NCI-H128 (cell line): ENCODE data around the gene BICDL1.
A peak's percentile ranks its signal among the peaks of the same experiment; 100 is the strongest.

Experiments used
- DNase-seq: peaks from one replicate; lab custom pipeline; 2025; ENCODE audit not compliant: unreplicated experiment; lab: John Stamatoyannopoulos, UW

The BICDL1 gene

DNA sequence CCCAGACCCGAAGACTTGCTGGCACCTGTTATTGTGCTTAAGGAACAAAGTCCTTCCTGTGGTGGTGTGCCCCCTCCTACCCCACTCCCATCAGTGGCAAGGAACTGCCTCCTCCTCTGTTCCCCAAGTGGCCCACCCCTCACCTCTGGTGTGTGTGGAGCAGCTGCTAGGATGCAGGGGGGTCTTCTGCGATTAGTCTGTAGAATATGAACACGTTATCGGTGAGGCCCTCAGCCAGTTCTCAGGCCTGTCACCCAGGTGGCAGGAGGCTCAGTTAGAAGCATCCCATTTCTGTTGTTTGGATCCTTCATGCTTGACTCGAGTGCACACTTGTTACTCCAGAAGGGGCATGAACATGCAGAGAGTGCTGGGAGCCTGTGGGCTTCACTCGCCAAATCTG is 88.2 kb downstream of the BICDL1 start:
- DNase-seq, result no peak

DNA sequence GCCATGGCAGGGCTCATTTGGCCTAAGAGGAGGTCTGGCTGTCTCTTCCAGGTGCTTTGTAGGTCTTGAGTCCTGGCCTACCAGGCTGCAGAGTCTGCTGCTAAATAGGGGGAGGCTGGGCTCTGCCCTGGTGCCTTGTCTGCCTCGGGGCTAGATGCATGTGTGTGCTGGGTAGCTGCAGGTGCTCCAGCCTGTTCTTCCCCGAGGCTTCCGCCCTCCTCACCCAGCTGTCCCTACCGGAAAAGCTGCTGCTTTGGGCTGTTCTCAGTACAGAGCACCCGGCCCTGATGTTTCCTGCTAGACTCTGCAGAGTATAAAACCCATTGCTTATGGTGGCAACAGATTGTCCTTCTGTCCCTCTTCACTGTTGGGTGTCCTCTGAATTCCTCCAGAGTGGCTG is 89.8 kb downstream of the BICDL1 start:
- DNase-seq, result no peak

DNA sequence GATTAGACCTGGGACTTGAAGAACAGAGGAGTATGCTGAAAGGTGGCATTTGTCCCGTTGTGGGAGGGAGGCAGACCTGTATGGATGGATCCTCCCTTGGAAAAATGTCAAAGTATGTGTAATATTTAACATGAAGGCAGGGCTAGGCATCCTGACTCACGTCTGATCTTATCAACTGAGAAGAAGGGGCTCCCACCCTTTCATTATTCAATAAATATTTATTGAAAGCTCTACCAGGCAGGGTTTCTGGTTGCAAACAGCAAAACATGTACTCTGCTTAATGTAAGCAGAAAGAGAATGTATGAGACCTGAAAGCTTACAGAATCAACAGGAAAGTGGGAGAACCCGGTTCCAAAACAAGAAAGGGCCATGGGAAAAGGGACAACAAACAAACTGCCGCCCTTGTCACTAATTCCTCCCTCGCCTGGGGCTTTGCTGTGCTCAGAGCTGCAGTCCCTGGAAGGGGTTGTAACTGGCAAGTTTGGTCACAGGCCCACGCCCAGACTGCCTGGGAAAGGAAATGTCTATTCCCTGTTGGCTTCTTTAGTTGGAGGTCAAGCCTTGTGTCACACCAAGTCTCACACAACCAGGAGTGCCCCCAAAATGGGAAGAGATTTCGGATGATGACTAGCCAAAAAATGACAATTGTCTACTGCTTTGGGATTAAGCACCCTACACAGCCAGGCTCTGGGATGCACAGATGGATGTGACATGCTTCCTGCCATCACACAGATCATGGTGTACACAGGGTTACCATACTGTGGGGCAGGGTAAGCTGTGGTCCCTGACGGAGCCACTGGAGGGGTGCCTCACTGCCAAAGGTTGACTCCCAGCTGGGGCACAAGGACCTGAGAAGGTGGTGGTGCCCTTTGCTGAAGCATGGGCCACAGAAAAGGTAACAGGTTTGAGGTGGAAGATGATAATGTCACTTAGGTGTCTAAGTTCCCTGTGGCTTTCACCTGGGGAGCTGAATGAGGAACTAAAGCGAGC is 90.7 kb downstream of the BICDL1 start:
- no peak for DNase-seq

DNA sequence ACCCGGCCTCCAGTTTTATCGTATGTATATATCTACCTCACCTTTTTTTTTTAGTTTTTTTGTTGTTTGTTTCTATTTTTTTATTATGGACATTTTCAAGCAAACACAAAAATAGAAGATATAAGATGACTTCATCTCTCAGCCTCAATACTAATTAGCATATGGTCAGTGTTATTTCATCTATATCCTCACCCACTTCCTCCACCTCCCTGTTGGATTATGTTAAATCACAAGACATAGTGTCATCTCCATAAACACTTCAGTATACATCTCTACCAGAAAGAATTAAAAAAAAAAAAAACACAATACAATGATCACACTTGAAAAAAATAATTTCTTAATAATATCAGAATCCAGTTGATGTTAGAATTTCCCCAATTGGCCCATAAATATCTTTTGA is 92.6 kb downstream of the BICDL1 start:
- no peak for DNase-seq

DNA sequence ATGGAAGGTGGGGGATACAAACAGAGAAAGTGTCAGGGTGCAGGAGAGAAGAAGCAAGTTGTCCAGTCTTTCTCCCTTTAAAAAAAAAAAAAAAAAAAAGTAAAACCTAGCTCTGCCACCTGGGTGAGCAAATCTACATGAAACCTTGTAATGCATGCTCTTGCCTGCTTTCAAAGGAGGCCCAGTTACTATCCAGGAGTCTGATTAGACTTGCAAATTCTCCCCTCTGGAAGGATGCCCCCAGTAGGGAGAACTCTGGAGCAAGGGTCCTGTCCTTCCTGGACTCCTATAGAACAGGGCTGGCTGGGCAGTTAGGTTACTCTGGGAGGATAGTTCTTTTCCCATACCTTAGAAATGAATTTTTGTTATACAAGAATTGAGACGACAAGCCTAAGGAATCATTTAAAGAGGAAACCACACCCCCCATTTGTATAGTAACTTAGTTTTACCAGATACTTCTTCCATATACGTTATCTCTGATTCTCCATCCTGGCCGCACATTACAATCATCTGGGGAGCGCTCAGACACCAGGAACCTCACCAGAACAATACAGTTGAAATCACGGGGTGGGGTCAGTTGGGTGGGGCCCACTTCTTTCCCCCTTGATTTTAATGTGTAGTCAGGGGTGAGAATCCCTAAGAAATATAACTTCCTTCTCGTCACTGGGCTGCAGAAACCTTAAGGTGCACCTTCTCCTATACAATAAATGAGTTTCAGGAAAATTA is 97.0 kb downstream of the BICDL1 start:
- DNase-seq, result no peak

DNA sequence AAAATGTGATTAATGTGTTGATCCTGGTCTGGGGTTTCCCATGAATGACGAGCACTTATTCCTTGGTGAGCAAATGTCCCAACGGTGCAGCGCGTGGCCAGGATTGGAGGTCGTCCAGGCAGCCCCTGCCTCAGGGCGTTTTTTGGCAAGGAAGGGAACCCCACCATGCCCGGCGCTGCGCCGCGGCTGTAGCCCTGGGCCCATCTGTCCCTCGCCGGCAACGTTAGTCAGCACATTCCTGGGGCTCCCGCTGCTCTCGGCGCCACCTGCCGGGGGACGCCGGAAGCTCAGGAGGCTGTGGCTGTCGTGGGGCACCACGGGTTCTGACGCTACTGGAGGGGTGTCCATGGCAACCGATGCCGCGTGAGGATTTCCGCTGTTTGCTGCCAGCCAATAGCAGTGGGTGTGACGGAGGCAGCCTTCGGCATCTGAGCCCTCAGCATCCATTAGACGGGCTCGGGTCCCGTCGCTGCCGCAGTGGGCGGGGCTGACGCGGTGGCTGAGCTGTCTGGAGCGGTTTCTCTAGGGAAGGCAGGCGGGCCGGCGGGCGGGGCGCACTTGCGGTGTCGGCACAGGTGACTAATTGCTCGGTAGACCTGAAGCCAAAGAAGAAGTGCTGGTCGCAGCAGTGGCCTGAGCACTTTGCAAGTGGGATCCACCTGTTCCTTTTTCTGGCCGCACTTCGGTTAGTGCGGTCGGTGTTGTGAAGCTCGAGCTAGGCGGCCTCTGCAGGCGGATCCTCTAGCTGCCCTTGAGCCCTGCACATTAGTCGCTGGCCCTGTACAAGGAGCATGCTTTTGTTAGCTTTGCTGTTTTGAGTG is 98.0 kb downstream of the BICDL1 start:
- peak; percentile 97 for DNase-seq

DNA sequence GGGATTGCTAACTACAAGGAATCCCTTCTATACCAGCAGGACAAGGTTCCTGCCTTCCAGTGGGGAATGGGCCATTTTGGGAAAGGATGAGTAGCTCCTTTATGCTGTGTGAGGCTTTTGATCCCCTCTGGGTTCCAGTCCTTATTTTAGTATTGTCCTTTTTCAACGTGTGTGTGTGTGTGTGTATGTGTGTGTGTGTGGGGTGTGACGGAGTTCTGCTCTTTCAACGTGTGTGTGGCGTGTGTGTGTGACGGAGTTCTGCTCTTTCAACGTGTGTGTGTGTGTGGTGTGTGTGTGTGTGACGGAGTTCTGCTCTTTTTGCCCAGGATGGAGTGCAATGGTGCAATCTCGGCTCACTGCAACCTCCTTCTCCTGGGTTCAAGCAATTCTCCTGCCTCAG is 100.1 kb downstream of the BICDL1 start:
- DNase-seq, result no peak

DNA sequence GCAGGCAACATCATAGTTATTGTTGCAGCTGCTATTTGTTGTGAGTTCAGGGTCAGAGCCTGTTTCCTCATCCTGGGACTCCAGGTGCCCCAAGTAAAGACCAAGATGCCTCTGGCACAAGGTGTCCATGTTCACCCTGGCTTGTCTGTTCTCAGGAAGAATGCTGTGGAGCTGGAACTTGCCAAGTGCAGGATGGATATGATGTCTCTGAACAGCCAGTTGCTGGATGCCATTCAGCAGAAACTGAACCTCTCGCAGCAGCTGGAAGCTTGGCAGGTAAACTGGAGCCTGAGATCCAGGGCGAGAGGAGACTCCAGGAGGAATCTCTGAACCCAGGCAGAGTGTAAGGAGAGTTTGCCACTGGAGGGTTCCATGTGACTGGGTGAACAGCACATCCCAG is 100.8 kb downstream of the BICDL1 start:
- DNase-seq, result no peak

DNA sequence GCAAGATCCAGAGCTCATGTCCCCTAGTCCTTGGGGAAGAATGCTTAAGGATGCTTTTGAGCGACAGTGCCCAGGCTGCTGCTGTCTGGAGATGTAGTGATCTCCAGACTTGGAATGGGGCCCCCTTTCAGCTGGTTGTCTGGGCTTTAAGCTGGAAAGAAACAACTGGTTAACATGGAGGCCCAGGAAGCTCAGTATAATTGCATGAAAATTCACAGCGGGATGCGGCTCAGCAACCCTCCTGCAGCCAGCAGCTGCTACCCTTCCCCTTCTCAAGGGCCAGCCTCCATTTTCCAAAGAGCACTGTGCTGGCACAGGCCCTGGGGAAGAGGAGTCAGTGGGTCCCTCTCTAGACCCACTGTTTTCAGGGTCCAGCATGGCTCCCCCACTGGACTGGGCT is 101.2 kb downstream of the BICDL1 start:
- DNase-seq, result no peak

DNA sequence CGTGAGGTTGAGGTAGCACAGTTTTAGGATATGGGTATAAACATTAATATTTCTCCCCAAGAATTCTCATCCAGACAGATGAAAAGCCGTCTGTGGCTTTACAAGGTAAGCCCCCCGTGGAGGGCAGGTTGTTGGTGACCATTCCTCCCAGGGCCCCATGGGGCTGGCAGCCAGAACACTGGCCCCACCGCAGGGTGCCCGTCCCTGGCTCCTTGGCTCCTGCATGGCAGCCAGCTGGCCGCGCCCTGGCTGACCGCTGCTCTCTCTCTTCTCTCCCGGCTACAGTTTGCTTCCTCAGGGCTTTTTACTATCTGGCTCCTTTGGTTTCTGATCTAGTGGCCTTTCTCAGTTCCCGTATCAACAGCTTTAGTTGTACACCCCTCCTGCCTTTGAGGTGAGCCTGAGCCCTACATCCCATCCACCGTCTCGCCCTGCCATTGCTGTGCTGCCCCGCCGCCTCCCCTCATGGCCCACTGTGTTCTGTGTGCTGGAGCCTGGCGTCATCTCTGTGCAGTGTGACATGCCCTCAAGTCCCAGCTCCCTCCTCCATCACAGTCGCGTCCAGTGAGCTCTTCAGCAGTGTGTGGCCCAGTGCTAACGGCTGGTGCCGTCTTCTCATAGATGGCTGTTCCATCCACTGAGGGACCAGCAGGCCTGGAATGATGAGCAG is 101.7 kb downstream of the BICDL1 start:
- DNase-seq, result no peak

DNA sequence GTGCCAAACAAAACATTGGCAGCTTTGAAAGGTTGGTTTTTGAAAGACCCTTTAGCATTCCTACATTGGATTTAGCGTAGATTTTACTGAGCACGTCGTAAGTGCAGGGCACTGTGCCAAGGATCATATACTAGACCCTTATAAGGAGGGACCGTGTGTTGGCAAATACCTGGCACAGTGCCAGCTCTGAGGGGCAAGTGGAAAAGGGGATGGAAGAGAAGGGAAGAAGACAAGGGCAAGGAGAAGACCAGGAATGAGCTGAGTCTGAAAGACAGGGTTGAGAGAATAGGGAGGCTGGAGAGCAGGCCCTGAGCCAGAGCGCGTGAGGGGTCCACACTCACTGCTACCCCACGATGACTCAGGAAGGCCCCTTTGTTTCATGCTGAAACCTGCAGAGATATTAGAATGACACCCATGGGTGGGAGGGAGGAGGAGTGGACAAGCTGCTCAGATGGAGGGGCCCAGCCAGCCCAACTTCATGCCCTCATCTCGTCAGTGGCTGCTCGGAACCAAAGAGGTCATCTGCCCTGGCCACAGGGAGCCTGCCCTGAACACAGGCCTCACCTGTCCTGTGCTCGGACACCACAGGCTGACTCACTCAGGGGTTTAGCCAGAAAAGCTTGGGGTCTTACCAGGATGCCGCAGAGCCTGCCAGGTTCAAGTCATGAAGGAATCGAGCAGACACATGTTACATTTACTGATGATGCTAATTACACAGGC is 102.5 kb downstream of the BICDL1 start:
- no peak for DNase-seq

DNA sequence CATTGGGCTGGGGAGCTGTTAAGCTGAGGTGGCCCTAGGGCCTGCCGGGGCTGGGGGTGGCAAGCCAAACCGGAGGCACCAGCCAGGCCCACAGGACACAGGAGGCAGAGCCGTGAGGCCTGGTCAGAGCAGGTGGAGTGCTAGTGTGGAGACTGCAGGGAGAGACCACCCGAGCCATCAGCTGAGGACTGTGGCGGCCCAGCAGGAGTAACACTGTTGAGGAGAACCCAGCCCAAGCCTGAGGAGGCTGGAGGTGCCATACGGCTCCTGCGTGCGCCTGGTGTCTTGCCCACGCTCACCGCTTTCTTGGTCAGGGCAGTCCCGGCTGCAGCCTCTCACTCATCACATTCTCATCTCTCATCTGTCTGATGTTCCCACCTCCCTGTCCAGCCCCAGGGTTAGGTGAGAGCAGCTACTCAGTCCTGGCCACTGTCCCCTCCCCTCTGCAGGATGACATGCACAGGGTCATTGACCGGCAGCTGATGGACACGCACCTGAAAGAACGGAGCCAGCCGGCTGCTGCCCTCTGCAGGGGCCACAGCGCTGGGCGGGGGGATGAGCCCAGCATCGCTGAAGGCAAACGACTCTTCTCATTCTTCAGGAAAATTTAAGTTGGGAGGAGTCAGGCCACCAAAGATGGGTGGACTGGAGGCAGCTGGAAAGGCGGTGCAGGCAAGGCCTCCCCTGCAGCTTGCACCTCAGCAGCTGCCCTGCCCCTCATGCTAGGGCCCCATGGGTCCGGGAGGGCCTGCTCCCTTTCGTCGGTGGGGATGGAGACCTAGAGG is 103.7 kb downstream of the BICDL1 start:
- DNase-seq, result no peak

DNA sequence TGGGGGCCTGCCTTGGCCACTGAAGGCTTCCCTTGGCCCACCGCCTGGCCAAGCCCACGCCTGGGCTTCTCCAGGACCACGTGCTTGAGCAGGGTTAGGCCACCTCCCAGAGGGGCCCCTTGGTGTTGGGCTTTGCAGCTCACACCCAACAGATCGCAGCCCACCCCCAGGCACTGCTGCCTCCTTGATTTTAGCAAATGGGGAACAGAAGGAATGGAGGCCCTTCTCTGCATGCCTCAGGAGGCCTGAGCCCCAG is 104.2 kb downstream of the BICDL1 start:
- no peak for DNase-seq

DNA sequence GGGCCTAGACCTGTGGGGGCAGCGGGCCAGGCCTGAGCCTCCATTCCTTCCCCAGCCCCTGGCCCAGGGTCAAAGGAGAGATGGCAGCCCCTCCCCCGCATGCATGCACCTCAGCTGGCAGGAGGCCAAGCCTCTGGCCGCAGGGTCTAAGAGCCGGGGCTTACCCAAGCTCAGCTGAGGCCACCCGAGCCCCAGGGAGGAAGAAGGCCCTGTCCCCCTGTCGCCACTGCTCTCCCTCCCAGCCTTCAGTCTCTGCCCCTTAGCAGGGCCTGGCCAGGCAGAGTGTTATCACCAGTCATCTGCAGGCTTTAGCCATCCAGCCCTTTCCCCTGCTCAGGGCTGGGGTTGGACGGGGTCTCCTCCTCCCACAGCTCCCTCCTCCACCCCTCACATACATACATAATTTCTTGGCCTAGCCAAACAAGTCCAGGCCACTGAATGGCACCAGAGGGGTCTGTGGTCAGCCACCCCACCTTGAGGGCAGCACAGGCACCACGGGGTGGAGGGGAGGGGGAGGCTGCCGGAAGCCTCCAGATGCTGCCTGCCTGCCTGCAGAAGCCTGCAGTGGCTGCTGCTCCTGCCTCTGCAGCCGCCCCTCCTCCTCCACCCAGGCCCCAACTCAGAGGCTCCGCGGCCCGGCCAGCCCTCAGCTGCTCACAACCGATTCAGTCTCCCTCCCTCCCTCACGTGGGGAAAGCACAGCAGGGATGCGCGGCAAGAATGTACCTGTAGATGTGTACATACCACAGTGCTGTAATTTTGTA is 104.7 kb downstream of the BICDL1 start:
- DNase-seq, result no peak

DNA sequence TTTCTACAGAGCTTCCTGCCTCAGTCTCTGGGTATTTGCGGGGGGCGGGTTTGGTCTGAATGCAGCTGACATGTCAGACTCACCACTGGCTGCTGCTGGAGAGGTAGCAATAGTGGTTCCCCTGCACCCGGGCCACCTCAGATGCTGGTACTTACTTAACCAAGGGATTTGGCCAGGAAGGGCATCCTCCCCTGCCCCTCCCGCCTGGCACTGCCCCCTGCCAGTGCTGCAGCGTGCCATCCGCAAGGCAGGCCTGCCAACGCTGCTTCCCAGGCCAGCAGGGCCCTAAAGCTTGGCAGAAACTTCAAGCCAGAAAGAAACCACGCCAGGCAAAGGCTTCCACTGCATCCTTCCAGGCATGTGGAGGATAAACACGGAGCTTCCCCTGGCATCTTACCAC is 105.4 kb downstream of the BICDL1 start:
- DNase-seq, result no peak

DNA sequence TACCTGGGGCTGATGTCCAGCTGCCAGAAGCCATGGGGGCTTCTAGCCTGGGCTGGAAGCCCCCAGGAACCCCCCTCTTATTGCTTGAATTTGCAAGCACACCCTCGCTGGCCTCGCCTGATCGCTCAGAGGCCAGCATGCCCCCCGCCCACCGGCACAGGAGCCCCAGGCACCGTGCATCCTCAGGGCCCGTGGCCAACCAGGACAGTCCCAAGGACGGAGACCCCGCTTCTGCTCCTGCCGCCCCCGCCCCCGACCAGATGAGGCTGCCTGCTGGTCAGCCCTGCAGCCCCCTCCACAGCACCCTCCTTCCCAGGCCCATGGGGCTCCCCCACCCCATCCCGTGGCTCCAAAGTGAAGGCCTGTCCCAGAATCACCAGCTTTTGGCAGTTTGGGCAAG is 106.3 kb downstream of the BICDL1 start:
- no peak for DNase-seq

DNA sequence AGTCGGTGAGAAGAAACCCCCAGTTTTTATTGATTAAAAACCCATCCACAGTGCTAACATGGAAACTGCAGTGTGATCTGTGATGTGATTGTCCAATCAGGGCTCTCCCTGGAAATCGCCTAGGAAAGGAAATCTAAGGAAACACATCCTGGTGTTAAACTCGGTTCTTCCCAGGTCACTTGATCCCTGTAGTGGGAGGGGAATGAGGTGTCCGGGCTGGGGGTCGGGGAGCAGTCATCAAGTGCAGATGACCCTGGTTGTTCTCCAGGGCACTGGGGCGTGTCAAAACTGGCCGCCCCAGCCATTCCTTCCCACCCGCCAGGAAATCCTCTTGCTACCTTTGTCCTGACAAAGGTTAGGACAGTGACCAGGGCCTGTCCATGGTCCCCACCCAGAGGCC is 106.7 kb downstream of the BICDL1 start:
- no peak for DNase-seq

DNA sequence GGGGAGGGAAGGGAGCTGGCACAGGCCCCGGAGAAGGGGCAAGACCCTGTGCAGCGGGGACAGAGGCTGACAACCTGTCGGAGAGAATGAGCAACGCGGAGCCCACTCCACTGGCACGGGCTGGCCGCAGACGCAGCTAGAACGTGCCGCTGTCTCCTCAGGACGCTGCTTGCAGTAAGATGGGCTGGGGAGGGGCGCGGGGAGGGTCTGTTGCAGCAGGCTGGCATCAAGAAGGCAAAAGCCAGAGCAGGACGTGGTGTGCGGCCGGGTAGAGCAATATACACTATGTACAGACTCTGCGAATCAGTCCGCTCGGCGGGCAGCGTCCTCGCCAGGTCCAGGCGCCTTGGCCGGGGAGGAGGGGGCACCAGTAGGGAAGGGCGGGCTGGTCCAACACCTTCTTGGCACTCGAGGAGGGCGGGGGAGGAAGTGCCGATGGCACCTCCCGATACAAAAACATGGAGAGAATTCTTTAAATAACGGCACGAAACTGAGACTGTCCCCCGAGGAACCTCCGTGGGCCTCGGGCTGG is 107.7 kb downstream of the BICDL1 start:
- DNase-seq, result no peak
